Right lung (tissue), 5 donors: ENCODE results near the gene SUN5. TPM values are rescaled to one million over a fixed set of nuclear protein-coding genes. Genes with fewer than 3 reads are reported as not detected.
"Not testable (repeated sequence)": the region's sequence is repeated elsewhere in the genome, so short reads cannot be mapped to it uniquely, and the experiment has no call there.

Experiments
- DNase-seq, 2 donors: peaks; one replicate each; pipeline ENCODE4 v3.0.0-alpha.2; 2013
- polyA plus RNA-seq, 5 donors: library from polyadenylated mRNA; unstranded; fragments of 120-200 nt; gene quantifications; one replicate each; pipeline versions ENCODE4 v1.2.1 to v1.2.3, GENCODE V29; 2013; ENCODE audit warnings: inconsistent platforms in 1 of 5, low replicate concordance in 1 of 5; ENCODE audit not compliant: insufficient read length in 5 of 5, insufficient read depth in 1 of 5

The SUN5 gene
- polyA plus RNA-seq, 5 donors = not detected

- no peak for DNase-seq
Measured at GRCh38 chr20:32965115-32965514, 39.1 kb downstream of the SUN5 start.

GRCh38 chr20:32964575-32964974, 39.7 kb downstream of the SUN5 start:
- no peak for DNase-seq

- no peak for DNase-seq
Measured at GRCh38 chr20:32963176-32963575, 41.1 kb downstream of the SUN5 start.

- DNase-seq = not testable (repeated sequence)
Measured at GRCh38 chr20:32962646-32963045, 41.6 kb downstream of the SUN5 start.

- no peak for DNase-seq
Measured at GRCh38 chr20:32962053-32962452, 42.2 kb downstream of the SUN5 start.

- no peak for DNase-seq
Measured at GRCh38 chr20:32960849-32961731, 43.1 kb downstream of the SUN5 start.

GRCh38 chr20:32960222-32960518, 44.1 kb downstream of the SUN5 start:
- DNase-seq = no peak

GRCh38 chr20:32959351-32960221, 44.6 kb downstream of the SUN5 start:
- DNase-seq = no peak

- no peak for DNase-seq
Measured at GRCh38 chr20:32958574-32958973, 45.7 kb downstream of the SUN5 start.

GRCh38 chr20:32957459-32957858, 46.8 kb downstream of the SUN5 start:
- DNase-seq = no peak

- not testable (repeated sequence) for DNase-seq
Measured at GRCh38 chr20:32950539-32950938, 53.7 kb downstream of the SUN5 start.

GRCh38 chr20:32946629-32947028, 57.6 kb downstream of the SUN5 start:
- DNase-seq = no peak

GRCh38 chr20:32945710-32946221, 58.5 kb downstream of the SUN5 start:
- no peak for DNase-seq

- DNase-seq = no peak
Measured at GRCh38 chr20:32943490-32944052, 60.7 kb downstream of the SUN5 start.

GRCh38 chr20:32941155-32941885, 62.9 kb downstream of the SUN5 start:
- DNase-seq = no peak

- DNase-seq = no peak
Measured at GRCh38 chr20:32934580-32934979, 69.7 kb downstream of the SUN5 start.

Other genes starting within 250 kb of the SUN5 start
- 1 to 10 TPM; 5.6 to 8.0 (median 6.4) TPM for gene DNMT3B, start 242.0 kb downstream of the SUN5 start, polyA plus RNA-seq
- 10 to 100 TPM; 77.4 to 95.1 (median 80.9) TPM for gene MAPRE1, start 184.5 kb downstream of the SUN5 start, polyA plus RNA-seq
- gene EFCAB8, start 145.5 kb downstream of the SUN5 start, polyA plus RNA-seq = under 1 TPM in 2 of 5 donors, not detected in 3; 0.18 to 0.26 TPM
- gene BPIFB2, start 3.3 kb upstream of the SUN5 start, polyA plus RNA-seq = not detected
- not detected for gene BPIFB6, start 27.2 kb upstream of the SUN5 start, polyA plus RNA-seq
- not detected for gene BPIFB3, start 49.5 kb upstream of the SUN5 start, polyA plus RNA-seq
- gene BPIFB4, start 75.2 kb upstream of the SUN5 start, polyA plus RNA-seq = not detected
- not detected for gene BPIFA2, start 163.7 kb upstream of the SUN5 start, polyA plus RNA-seq
- gene BPIFA3, start 212.9 kb upstream of the SUN5 start, polyA plus RNA-seq = not detected
- gene BPIFA1, start 231.6 kb upstream of the SUN5 start, polyA plus RNA-seq = not detected